DMS153 treated with DMSO at 0.1 percent for 48 hours (cell line): ENCODE measurements around the gene L1CAM.
A peak's percentile ranks its signal among the peaks of the same experiment; 100 is the strongest.
"Not testable (repeated sequence)": the region's sequence is repeated elsewhere in the genome, so short reads cannot be mapped to it uniquely, and the experiment has no call there.

Experiments
- DNase-seq: peaks from one replicate; lab custom pipeline; 2025; ENCODE audit not compliant: unreplicated experiment; lab: John Stamatoyannopoulos, UW

Gene L1CAM

GRCh38 chrX:153831429-153832150 lies 54.4 kb downstream of the L1CAM start:
- no peak for DNase-seq

GRCh38 chrX:153830640-153831428 lies 55.1 kb downstream of the L1CAM start:
- no peak for DNase-seq

- no peak for DNase-seq
Measured at GRCh38 chrX:153829799-153830639, 56.0 kb downstream of the L1CAM start, which contains the start of gene PDZD4. TSS of gene PDZD4 (minus strand) at chrX:153830544. CDS start at chrX:153830298, 246 bp downstream.

GRCh38 chrX:153829549-153829798 lies 56.5 kb downstream of the L1CAM start:
- no peak for DNase-seq

GRCh38 chrX:153828723-153829548 lies 57.0 kb downstream of the L1CAM start:
- no peak for DNase-seq

GRCh38 chrX:153828308-153828707 lies 57.7 kb downstream of the L1CAM start:
- DNase-seq, result no peak

- no peak for DNase-seq
Measured at GRCh38 chrX:153827903-153828302, 58.1 kb downstream of the L1CAM start.

GRCh38 chrX:153827016-153827415 lies 59.0 kb downstream of the L1CAM start:
- no peak for DNase-seq

GRCh38 chrX:153825042-153825441 lies 60.9 kb downstream of the L1CAM start:
- DNase-seq, result no peak

- no peak for DNase-seq
Measured at GRCh38 chrX:153824348-153824747, 61.6 kb downstream of the L1CAM start.

GRCh38 chrX:153821066-153821465 lies 64.9 kb downstream of the L1CAM start:
- DNase-seq, result no peak

GRCh38 chrX:153820601-153821000 lies 65.4 kb downstream of the L1CAM start:
- DNase-seq, result no peak

- DNase-seq, result peak; percentile 42
Measured at GRCh38 chrX:153819384-153820040, 66.5 kb downstream of the L1CAM start.

- peak; percentile 51 for DNase-seq
Measured at GRCh38 chrX:153818571-153819383, 67.2 kb downstream of the L1CAM start.

GRCh38 chrX:153818064-153818463 lies 67.9 kb downstream of the L1CAM start:
- not testable (repeated sequence) for DNase-seq

- no peak for DNase-seq
Measured at GRCh38 chrX:153816831-153817690, 68.9 kb downstream of the L1CAM start.

GRCh38 chrX:153814591-153815315 lies 71.2 kb downstream of the L1CAM start:
- DNase-seq, result no peak

- DNase-seq, result no peak
Measured at GRCh38 chrX:153813161-153813560, 72.8 kb downstream of the L1CAM start.
